ENCODE results near the gene PRKCA. TPM values are rescaled to one million over a fixed set of nuclear protein-coding genes. Genes with fewer than 3 reads are reported as not detected.
A peak's percentile ranks its signal among the peaks of the same experiment; 100 is the strongest.

PRKCA gene
- total and polyA plus RNA-seq, 4 donors: 3.0 to 14.1 (median 5.4) TPM

- Histone ChIP-seq H3K9me3 (ENCODE audit: control insufficient read depth in 4 of 4, low read length in 3 of 4) (no peaks in the 10 kb centered on the region), H3K9ac (ENCODE audit: low read depth in 1 of 2, low read length in 2 of 2) (no peak overlapping the region), H3K4me1 (ENCODE audit: control insufficient read depth in 4 of 4, insufficient read depth in 4 of 4, low read length in 3 of 4) (peaks cover 5 to 36% (median 23%) of the 10 kb centered on the region in 4 donors), H3K27me3 (ENCODE audit: control insufficient read depth in 4 of 4, insufficient read depth in 4 of 4, low read length in 3 of 4) (no peaks in the 10 kb centered on the region), H3K36me3 (ENCODE audit: control insufficient read depth in 4 of 4, insufficient read depth in 3 of 4, low read depth in 1 of 4, low read length in 3 of 4) (no peaks in the 10 kb centered on the region), H3K4me3 (ENCODE audit: low read depth in 1 of 3, low read length in 3 of 3) (no peak overlapping the region), H3K27ac (ENCODE audit: low read depth in 1 of 2, low read length in 2 of 2) (no peak overlapping the region)
- no peak for DNase-seq (ENCODE audit: low spot score)
- TF ChIP-seq JUND (IDR thresholded peaks at IDR 0.05): peak in 1 of 2 donors; percentile 39
- no peak for TF ChIP-seq ATF3 (IDR thresholded peaks at IDR 0.05)
- peak; percentile 14 to 40 for TF ChIP-seq RXRA (IDR thresholded peaks at IDR 0.05)
- TF ChIP-seq ZBTB33 (IDR thresholded peaks at IDR 0.05): no peak
- peak; percentile 88 to 91 for TF ChIP-seq HNF4A (conservative IDR thresholded peaks at IDR 0.05)
- WGBS: 31% methylated on average over 3 of the region's 3 CpGs
These were observed 189.3 kb downstream of the PRKCA start for GRCh38 chr17:66491665-66492064.

- Histone ChIP-seq H3K36me3 (ENCODE audit: control insufficient read depth in 4 of 4, insufficient read depth in 3 of 4, low read depth in 1 of 4, low read length in 3 of 4) (no peaks in the 10 kb centered on the region), H3K4me3 (ENCODE audit: low read depth in 1 of 3, low read length in 3 of 3) (no peak overlapping the region), H3K27ac (ENCODE audit: low read depth in 1 of 2, low read length in 2 of 2) (no peak overlapping the region), H3K27me3 (ENCODE audit: control insufficient read depth in 4 of 4, insufficient read depth in 4 of 4, low read length in 3 of 4) (no peaks in the 10 kb centered on the region), H3K9ac (ENCODE audit: low read depth in 1 of 2, low read length in 2 of 2) (no peak overlapping the region), H3K4me1 (ENCODE audit: control insufficient read depth in 4 of 4, insufficient read depth in 4 of 4, low read length in 3 of 4) (peaks cover 5 to 35% (median 21%) of the 10 kb centered on the region in 4 donors), H3K9me3 (ENCODE audit: control insufficient read depth in 4 of 4, low read length in 3 of 4) (no peaks in the 10 kb centered on the region)
- DNase-seq (ENCODE audit: low spot score): no peak
- 97% methylated on average over 4 of the region's 4 CpGs for WGBS
- TF ChIP-seq FOXA1 (IDR thresholded peaks at IDR 0.05): no peak
- no peak for TF ChIP-seq TAF1 (conservative IDR thresholded peaks at IDR 0.05)
- TF ChIP-seq FOXA2 (IDR thresholded peaks at IDR 0.05): no peak
- no peak for TF ChIP-seq NR2F2 (IDR thresholded peaks at IDR 0.05)
- TF ChIP-seq CTCF (IDR thresholded peaks at IDR 0.05; ENCODE audit: low read depth, low read length, missing input control): no peak
- TF ChIP-seq HNF4G (IDR thresholded peaks at IDR 0.05): no peak
- TF ChIP-seq GABPA (IDR thresholded peaks at IDR 0.05 in 1 of 2, conservative IDR thresholded peaks at IDR 0.05 in 1 of 2): no peak
- TF ChIP-seq YY1 (IDR thresholded peaks at IDR 0.05): no peak
- TF ChIP-seq RAD21 (IDR thresholded peaks at IDR 0.05): no peak
- TF ChIP-seq REST (IDR thresholded peaks at IDR 0.05): no peak
- no peak for TF ChIP-seq ZBTB33 (IDR thresholded peaks at IDR 0.05)
- no peak for TF ChIP-seq EGR1 (IDR thresholded peaks at IDR 0.05; ENCODE audit: low read depth in 2 of 2)
- no peak for TF ChIP-seq RXRA (IDR thresholded peaks at IDR 0.05)
- TF ChIP-seq JUND (IDR thresholded peaks at IDR 0.05): no peak
- TF ChIP-seq HNF4A (conservative IDR thresholded peaks at IDR 0.05): no peak
These were observed 189.7 kb downstream of the PRKCA start for GRCh38 chr17:66492080-66492479.

All from liver (tissue), 9 donors.